SK-N-MC (cell line): Measurements from ENCODE around the gene CAMTA1.

Experiments used
- EZH2 ChIP-seq: fragments of 200-600 bp; sonication (generic); IDR thresholded peaks from one replicate; pipeline ENCODE4 v1.6.1; 2017; ENCODE audit warnings: antibody characterized with exemption
- POLR2AphosphoS5 ChIP-seq: IDR thresholded peaks from 2 replicates; pipeline ENCODE4 v1.6.1; 2012; ENCODE audit warnings: mild to moderate bottlenecking, low read depth, low read length, borderline replicate concordance

GRCh38 chr1:7280347-7280960 lies 495.2 kb downstream of the CAMTA1 start:
- TF ChIP-seq EZH2 (no peak), POLR2AphosphoS5 (no peak)
